HG02885 (cell line): ENCODE measurements around the gene ADAMTS18.
"Not testable (repeated sequence)": the region's sequence is repeated elsewhere in the genome, so short reads cannot be mapped to it uniquely, and the experiment has no call there.

Source experiments
- ATAC-seq: cut with Tn5 transposase; IDR thresholded peaks from one replicate; pipeline ENCODE4 v1.9.1; 2021; ENCODE audit warnings: mild to moderate bottlenecking; ENCODE audit not compliant: unreplicated experiment, poor library complexity

The ADAMTS18 gene

DNA sequence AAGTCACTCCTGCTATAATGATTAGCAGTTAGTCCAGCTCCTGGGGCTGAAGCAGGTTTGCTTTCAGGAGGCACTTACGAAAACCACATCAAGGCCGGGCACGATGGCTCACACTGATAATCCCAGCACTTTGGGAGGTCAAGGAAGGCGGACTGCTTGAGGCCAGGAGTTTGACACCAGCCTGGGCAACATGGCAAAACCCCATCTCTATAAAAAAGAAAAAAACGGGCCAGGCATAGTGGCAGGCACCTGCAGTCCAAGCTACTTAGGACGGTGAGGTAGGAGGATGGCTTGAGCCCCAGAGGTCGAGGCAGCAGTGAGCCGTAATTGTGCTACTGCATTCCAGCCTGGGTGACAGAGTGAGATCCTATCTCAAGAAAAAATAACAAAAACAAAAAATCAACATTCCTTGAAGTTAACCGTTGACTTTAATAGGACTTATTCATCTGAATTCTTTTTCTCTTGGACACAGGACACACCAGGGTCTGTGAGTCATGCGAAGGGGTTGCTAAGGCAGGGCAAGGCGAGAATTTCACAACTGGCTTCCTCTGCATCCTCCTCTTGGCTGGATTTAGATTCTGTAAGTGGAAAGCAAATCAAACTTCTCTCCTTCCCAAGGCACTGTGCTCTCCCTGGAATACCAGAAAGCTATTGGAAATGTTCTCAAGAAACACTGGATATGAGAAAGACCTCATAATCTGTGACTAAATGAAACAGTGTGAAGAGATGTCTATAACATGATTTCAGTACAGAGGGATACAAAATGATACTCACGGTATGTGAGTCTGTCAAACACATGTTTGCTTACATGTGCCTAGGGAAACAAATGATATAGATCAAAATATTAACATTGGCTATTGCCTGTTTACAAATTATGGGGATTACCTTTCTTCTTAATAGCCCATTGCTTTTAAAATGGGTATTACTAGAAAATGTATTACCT is 136.1 kb downstream of the ADAMTS18 start:
- ATAC-seq = no peak

DNA sequence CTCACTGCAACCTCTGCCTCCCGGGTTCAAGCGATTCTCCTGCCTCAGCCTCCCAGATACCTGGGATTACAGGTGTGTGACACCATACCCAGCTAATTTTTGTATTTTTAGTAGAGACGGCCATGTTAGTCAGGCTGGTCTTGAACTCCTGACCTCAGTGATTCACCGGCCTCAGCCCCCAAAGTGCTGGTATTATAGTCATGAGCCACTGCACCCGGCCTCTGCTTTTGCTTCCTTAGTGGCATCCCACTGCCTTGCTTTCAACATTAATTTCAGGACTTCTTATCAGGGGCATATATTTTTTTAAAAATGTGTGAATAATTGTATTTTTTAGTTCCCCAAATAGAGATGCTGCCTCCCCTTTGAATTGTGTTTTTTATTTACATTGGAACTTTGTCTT is 136.8 kb downstream of the ADAMTS18 start:
- no peak for ATAC-seq

- no peak for ATAC-seq
Observed at GRCh38 chr16:77295896-77296295, 138.9 kb downstream of the ADAMTS18 start.

- ATAC-seq = no peak
Observed at GRCh38 chr16:77290451-77291115, 144.3 kb downstream of the ADAMTS18 start.

GRCh38 chr16:77289331-77289809 is 145.5 kb downstream of the ADAMTS18 start:
- no peak for ATAC-seq

GRCh38 chr16:77288222-77288621 is 146.6 kb downstream of the ADAMTS18 start:
- no peak for ATAC-seq

DNA sequence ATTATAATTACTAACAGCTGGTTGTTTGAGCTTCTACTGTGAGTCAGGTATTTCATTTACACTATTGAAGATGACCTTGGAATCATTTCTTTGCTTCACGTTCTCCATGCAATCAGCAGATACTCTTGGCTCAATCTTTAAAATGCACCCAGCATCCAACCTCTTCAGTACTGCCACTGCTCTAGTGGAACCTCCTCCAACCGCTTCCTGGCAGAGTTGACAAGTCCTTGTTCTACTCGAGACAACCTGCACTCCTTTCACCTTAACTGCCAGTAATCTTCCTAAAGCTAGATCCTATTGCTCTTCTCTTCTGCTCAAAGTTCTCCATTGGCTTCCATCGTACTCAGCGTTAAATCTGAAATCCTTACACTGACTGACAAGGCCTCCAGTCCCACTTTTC is 149.2 kb downstream of the ADAMTS18 start:
- ATAC-seq = no peak

DNA sequence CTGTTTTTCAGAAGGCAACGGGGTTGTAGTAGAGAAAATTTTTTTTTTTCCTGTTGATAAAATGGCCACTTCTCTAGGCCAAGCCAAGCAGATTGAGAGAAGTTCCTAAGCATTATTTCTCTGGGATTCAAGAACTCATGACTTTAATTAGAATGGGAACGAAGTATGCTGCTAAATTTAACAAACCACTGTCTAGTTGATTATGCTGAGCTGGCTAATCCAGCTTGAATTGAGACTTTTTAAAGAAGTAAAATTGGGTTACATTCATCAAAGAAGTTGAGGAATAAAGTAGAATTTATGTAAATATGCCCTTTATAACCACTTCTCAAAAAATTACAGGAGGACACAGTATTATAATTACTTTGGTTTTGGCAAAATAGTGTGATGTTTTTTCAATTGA is 152.5 kb downstream of the ADAMTS18 start:
- ATAC-seq = no peak

DNA sequence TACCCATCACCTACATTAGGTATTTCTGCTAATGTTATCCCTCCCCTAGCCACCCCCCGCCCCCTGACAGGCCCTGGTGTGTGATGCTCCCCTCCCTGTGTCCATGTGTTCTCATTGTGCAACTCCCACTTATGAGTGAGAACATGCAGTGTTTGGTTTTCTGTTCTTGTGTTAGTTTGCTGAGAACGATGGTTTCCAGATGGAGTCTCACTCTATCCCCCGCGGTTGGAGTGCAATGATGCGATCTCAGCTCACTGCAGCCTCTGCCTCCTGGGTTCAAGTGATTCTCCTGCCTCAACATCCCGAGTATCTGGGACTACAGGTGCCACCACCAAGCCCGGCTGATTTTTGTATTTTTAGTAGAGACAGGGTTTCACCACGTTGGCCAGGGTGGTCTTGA is 155.5 kb downstream of the ADAMTS18 start:
- not testable (repeated sequence) for ATAC-seq

DNA sequence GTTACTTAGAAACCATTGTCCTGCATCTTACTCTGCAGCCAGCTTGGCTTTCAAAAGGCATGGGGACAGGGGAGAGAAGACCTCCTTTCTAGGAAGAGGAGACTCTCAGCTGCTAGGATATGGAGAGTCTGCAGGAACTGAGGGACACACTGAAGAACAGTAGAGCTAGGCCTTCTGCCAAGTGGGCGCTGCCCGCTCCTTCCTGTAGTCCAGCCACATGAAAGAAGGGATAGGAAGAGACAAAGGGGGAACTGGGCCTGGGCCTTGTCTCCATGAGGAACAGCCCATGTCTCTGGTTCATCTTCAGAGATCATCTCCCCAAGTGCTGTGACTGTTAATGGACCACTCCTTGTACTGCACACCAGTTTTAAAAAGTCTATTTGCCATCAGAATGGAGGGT is 157.3 kb downstream of the ADAMTS18 start:
- ATAC-seq = no peak

DNA sequence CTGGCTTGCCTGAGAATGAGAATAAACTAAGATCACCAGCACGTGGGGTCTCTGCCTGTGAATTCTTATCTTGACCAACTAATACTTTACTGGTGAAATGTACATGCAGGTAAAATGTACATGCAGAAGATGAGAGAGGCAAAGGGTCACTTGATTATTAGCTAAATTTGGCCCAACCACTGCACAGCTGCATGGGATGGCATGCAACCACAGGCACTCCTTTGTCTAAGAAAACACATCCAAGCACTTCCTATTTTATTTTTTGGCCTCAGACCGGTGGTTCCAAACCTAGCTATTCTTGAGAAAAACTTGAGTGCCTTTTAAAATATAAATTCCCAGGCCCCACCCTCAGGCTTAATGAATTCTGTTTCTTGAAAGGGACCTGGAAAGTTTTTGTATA is 157.7 kb downstream of the ADAMTS18 start:
- ATAC-seq = no peak

GRCh38 chr16:77276661-77277060 is 158.2 kb downstream of the ADAMTS18 start:
- ATAC-seq = no peak

- ATAC-seq = not testable (repeated sequence)
Observed at GRCh38 chr16:77275303-77275702, 159.5 kb downstream of the ADAMTS18 start.

DNA sequence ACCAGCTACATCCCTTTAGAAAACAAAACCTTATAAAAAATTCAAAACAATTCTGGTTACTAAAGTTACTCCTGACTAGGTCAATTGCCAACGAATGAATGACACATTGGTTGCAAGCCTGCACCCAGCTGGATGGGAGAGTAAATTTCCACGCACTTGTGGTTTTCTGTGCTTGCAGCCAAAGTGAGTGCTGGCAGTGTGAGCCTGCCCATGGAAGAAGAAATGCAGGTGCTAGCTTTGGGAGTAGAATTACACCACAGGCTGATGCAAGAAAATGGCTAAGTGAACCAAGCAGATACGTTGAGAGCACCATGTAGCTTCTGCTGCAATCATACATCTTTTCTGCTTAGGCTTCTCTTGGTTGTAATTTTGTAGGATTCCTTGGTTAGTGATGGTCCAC is 161.0 kb downstream of the ADAMTS18 start:
- no peak for ATAC-seq

DNA sequence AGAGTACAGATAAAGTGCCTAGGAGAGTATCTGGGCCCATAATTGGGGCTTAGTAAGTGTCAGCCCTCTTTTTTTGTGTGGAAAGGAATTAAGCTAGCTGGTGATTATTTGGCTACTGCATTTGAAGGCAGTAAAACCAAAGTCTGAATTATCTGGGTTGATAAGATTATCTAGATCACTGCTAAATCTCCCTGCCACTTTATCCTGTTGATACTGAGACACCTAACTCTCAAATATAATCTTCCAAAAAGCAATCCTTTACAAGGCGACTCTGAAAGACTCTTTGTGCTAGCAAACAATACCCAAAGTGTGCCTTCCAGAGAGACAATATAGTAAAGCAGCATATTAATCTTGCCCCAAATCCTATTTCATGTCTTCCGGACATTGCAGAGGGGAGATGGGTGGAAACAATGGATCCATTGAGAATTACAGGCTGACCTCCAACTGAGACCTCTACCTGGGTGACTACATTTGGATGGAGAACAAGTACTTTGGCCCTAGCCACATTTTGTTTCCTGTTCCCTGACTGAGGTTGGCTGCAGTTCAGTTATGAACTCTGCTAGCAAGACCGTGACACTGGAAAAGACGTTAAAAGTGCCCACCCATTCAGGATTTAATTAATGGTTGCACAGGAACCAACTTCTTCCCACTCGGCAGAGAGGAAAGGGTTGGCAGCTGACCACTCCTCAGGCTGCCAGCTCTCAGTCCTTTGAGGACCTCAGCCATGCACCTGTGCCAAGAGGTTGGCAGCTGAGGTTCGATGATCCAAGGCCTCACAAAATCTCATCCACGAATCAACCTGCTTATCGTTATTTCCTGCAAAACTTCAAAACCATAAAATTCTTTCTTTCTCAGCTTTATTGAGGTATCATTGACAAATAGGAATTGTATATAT is 163.1 kb downstream of the ADAMTS18 start:
- no peak for ATAC-seq

DNA sequence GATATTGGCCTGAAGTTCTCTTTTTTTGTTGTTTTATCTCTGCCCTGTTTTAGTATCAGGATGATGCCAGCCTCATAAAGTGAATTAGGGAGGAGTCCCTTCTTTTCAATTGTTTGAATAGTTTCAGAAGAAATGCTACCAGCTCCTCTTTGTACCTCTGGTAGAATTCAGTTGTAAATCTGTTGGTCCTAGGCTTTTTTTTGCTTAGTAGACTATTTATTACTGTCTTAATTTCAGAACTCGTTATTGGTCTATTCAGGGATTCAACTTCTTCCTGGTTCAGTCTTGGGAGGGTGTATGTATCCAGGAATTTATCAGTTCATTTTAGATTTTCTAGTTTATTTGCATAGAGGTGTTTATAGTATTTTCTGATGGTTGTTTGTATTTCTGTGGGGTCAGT is 168.6 kb downstream of the ADAMTS18 start:
- ATAC-seq = not testable (repeated sequence)

DNA sequence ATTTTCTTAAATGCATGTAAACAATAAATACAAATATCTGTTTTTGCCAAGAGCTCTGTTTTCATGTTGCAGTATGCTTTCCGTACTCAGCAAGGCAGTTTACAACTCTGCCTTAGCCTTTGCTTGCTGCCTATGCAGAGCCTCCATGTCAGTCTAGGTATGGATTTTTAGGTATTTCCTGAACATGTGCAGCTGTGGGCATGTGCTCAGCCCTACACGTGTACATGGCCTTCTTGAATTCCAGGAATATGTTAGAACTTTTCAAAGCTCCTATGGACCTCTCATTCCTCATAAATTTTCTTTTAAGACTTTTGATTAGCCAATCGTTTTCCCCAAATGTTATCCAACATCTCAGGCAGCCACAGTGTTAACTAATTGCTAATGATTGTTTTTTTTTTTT is 171.9 kb downstream of the ADAMTS18 start:
- no peak for ATAC-seq

DNA sequence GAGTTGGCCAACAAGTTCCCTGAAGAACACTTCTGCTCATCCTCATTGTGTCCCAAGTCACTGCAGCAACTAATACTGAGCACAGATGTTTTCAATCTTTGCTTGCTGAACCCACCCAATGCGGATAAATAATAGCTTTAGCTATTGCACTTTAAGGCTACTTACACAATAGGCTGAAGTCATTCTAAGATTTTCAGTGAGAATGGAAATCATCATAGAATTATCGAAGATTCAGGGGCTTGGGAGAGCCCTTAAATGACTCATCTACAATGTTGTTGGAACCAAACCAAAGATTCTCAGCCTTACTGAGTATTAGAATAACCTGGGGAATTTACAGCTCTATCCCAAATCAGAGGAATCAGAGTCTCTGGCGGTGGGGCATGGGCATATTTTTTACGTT is 184.4 kb downstream of the ADAMTS18 start:
- no peak for ATAC-seq

DNA sequence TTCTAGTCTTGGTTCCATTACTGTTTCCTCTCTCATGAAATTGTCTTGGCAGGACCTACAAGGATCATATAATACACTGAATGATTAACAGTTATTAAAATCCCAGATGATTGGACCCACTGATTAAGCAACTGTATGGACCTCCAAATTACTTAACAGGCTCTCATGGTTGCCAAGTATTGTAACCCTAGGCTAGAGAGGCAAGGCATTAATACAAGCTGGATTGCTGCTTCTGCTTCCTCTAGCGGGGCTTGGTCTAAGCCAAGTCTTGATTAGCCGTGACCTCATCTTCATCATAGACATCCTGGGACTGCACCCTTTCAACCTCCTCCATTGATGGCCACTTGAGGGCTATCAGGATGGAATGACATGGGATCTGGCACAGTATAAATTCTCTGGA is 188.7 kb downstream of the ADAMTS18 start:
- no peak for ATAC-seq

GRCh38 chr16:77242471-77242870 is 192.4 kb downstream of the ADAMTS18 start:
- ATAC-seq = not testable (repeated sequence)
